HG03558 (cell line): Measurements from ENCODE around the gene CYTH3.

ENCODE experiments used
- ATAC-seq: cut with Tn5 transposase; IDR thresholded peaks from one replicate; pipeline ENCODE4 v1.9.1; 2021; ENCODE audit warnings: moderate number of reproducible peaks; ENCODE audit not compliant: unreplicated experiment; ENCODE audit errors: extremely low read depth

Gene CYTH3

DNA sequence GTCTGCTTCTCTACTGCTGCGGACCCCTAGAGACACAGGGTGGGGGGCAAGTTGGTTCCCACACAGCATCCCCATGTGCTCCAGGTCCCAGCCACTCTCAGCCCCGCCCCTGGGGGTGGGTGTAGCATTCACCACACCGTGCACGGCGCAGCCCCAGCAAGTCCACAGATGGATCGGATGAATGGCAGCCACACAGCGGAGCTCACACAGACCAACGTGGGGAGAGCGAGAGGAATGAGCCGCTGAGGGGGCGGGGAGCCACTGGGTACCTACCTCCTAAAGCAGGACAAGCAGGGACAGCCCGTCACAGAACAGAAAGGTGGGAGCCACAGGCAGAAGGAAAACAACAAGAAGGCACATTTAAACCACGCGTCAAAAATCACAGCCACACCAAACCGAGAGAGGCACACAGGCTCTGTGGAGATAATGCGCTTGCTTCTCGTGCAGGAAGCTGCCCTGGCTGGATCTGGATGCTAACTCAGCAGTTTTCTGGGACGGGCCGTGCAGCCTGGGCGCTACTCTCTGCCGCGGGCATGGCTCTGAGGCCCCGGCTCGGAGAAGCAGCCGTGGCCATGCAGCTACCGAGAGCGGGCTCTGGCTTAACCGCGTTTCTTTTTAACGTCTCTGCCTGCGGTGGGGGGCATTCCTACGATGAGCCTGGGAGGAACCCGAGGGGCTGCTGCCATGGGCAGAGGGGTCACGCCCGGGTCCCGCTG lies 102.5 kb downstream of the CYTH3 start:
- no peak for ATAC-seq

DNA sequence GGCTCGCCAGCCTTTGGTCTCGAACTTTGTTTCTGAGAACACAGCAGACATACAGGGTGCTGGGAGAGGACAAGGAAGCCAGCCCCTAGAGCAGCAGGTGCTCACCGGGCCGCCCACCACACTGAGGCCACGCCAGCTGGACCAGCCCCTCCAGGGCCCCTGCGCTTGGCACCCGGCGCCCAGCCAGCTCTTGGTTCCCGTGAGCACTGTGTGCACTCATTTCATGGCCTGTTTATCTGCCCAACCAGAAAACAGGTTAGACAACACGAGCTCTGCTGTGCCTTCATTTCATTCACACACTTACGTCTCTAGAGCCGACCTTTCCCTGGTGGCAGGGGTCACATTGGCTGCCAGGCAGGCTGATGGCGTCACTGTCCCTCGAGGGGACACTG lies 104.0 kb downstream of the CYTH3 start:
- ATAC-seq: no peak

DNA sequence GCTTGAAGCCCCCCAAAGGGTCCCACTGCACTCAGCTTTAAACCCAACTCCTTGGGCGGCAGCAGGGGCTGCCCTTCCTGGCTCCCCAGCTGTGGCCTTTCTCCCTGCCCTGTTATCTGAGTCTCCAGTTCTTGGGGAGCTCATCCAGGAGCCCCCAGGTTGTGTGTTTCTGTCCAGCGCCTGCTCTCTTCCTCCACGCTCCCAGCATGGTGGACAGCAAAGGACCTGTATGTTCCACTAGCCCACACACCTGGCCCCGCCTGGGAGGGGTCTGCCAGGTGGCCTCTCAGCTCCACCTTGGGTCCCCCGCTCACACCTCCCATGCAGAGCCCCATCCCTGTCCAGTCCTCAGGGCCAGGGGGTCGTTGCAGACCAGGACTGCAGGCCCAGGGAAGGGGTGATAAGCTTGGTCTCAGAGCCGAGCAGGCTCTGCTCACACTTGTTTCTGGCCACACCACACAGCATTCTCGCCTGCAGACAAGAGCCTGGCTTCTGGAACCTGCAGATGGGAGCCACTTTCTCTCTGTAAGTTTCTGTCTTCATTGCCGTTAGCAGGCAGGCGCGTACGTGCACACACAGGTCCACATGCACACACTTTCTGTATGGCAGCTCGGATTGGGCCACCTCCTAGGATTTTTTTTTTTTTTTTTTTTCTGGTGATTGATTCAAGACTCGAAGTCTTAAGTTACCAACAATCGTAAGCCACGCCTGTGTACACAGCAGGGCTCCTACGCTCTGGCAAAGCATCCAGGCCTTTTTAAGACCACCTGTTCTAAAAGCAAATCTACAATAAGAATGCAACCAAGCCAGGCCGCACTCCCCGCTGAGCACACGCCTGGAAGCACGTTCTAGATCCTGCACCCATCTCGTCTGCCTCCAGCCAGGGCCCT lies 104.6 kb downstream of the CYTH3 start:
- no peak for ATAC-seq

DNA sequence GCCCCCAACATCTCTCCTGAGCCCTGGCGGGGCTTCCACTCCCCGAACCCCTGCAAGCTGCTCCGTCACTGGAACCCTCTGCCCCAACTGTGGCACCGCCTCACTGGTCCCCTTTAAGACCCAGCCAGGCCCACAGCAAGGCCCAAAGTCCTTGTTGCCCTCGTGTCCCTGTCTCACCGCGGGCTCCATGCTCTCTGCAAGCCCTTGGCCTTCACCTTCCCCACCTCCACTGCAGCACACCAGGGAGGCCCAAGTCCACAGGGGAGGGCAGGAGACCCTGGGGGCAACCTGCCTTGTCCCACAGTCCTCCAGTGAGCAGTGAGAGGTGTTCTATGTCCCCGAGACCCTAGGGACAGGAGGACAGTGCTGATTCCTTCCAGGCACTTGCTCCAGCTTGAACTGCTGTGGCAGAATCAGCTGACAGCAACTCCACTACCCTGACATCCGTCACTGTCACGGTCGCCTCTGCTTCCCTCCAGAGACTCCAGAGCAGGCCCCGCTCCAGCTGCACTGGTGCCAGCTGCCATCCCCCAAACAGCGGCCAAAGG lies 105.3 kb downstream of the CYTH3 start:
- no peak for ATAC-seq

DNA sequence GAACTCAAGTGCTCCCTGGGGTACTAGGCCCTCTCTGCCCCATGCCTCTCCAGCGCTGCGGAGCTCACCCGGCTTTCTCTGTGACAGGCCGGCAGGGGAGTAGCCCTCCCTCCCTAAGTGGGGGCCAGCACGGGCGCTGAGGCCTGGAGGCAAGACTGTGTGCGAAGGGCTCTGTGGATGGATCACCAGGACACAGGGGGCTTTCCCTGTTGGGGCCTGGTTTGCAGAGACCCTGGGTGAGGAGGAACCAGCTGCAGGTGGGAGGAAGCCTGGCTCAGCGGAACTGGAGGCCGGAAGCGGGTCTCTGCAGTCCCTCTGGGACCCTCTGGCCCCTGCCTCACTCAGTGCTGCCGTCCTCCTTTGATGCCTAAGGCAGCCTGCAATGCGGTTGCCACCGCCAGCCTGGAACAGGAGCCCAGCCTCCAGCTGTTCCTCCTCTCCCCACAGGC lies 106.0 kb downstream of the CYTH3 start:
- no peak for ATAC-seq

DNA sequence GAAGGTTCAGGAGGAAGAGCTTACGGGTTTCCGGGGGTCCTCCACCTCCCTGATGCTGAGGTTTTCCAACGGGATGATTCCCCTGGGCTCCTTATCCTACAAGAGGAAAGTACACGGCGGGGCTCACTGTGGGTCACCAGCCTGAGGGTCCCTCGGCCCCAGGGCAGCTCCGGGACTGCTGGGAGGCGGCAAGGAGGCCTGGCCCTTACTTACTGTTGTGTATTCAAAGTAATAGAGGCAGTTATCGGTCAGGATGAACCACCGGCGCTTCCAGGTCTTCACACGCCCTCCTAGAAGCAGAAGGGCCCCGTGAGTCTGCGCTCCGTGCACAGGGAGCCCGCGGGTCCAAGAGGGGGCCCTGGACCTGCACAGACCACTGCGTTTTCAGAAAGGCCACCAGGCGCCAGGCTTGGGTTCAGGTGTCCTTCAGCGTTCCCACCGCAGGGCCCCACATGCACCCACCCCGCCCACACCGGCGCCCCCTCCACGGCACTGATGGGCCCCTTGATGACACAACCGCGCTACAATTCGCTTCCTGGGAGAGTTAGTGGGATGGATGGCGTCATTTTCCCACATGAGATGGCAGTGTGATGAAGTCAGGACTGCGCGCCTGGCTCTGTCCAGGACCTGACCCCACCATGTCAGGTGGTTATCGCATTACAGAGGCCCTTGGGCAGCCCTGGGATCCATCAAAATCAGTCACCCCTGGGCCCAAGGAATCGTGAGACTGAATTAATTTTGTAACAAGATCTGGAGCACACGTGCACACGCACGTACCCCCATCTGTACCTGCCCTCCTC lies 106.7 kb downstream of the CYTH3 start:
- ATAC-seq: no peak

DNA sequence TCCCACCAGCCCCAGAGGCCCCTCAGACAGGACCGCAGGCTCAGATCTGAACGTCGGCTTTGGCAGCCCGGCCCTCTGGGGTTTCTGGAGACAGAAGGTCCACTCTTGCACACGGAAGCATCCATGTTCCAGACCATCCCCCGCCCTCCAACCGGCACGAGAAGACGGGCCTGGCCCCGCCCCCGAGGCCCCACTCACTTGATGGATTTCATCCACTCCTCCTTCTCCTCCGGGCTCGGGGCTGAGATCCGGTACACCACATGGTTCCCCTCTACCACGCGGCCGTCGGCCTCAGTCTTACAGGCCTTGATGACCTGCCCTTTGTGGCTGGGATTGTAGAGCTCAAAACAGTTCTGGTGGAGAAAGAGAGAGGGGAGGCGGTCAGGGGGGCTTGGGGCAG lies 107.3 kb downstream of the CYTH3 start:
- ATAC-seq: no peak

DNA sequence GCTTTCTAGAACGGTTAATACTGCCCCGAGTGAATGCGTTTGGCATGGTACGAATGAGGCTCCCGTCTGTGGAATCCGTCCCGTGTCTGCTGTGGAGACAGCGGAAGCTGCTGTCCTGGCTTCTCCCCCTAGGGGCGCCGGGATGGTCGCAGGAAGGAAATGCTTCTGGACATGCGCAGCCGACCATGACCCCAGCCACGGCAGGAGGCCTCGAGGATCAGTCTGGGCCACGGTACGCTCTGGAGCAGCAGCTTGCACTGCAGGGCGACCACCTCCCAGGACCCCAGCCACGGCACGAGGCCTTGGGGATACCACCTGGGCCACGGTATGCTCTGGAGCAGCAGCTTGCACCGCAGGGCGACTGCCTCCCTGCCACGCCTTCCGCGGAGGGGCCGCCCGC lies 107.9 kb downstream of the CYTH3 start:
- no peak for ATAC-seq

DNA sequence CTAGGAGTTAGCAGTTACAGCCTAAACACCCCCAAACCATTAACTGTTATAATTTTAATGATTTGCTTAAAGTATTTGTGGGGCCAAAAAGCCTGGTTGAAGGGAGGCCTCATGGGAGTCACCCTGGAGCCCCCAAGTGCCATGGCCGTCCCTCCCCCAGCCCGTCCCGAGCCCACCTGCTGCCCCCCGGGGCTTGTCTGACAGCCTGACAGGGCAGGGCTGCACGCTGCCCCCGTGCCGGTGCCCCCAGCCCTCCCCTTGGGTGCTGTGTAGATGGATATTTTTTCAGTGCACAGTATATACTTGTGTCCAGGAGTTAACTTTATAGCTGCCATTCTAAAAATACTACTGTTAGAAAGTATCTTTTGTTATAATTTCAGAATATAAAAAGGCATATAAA lies 108.4 kb downstream of the CYTH3 start:
- ATAC-seq: no peak

DNA sequence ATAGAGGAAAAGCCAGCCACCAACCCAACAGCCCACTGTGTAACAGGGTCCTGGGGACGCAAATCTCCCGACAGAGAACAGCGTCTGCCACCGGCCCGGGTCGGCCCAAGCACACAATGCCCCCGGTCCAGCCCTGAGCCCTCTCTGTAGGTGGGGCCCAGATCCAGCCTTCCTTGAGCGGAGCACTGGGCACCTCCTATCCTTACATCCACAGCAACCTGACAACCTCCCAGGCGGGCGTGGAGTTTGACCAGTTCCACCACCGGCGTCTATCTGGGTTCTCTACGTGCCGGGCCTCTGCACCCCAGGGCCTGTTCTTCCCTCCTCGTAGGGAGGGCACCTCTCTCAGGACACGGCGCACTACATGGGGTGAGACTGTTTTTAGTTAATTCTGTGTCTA lies 109.0 kb downstream of the CYTH3 start:
- no peak for ATAC-seq

DNA sequence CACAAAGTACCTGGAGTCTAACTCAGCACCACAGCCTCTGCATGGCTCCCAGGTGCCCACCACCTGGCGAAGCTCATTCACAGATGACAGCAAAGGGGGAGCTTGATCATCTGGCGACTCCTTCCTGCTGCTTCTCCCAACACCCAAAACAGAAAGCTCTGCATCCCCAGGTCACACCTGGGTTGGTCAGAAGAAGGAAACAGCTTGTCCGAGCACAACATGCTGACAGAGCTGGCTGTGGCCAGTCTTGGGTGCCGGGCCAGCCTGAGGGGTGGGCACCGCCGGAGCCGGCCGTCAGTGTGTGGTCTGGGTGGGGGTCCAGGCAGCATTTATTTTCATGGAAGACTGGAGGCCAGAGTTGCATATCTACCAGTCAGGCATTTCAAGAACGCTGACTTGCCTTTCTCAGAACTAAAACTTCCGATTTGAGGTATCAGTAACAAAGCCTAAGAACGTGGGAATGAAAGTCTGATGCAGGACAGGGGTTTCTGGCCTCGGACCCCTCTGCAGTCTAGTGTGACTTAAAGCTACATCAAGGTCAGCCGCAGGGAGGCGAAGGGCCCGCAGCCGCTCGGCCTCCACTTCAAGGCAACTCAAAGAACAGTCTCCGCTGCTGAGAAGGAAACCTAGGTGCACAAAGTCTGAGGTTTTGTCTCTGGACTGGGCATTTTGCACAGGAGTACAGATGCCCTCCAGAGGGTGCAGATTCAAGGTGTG lies 109.6 kb downstream of the CYTH3 start:
- ATAC-seq: no peak

DNA sequence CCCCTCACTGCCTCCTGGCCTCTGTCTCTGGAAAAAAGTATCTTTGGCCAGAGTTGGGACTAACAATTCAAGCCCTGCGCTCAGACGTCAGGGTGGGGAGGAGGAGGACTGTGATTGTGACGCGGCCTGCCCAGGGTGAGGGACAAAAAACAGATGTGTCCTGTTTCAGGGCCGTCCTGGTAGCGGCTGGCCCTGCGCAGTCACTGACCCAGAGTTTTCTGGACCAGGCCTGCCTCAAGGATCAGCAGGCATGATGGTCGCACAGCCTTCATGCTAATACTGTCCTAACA lies 110.1 kb downstream of the CYTH3 start:
- no peak for ATAC-seq

DNA sequence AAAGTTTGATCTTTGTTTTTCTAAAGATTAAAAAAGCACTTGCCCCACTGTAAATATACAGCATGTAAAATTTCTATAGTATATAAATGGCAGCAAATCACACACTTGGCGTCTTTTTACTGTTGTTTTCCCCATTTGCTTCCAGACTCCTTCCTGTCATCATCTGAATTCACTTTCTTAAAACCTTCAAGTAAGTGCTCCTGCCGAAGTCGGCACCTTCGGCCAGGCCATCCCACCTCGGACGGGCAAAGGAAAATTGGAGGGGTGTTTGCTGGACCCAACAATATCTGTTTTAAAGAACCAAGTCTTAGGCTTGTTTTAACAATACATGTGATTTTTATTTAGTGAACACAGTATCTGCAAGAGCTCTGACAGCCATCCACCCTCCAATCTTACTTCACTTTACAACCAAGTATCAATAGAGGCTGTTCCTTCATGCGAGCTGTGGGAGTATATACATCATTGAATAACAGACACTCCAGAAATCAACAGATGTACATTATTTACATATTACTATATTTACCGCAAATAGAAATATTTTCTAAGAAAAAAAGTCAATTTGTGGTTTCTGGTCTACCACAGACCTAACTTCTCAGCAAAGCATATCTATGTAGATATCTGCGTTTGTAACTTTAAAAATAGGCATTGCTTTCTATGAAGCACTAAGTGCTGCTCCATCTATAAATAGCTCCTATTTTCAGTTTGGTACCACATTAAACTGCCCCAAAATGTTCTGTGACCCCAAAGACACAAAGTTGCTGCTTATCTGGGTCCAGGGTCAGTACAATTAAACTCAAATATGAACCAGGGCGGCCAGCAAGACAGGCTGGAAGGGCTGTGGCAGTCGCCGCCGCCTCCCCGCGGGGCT lies 110.7 kb downstream of the CYTH3 start:
- ATAC-seq: no peak

DNA sequence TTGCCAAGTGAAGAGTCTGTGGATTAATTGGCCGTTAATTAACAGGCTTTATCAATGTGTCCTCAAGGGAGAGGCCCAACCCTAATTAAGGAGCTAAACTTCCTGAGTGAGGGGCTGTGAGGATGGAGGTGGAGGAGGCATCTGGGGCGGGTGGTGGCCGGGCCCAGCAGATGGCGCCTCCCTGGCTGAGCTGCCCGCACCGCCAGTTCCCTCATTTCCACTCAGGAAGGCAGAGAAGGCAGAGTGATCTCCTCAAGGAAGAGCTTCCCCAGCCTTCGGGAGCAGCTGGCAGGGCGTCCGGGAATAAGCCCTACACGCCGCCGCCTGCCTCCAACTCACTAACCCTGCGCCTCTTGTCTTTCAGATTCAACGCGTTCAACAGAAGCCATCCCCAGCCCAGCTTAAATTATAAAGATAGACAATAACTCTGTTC lies 112.2 kb downstream of the CYTH3 start:
- ATAC-seq: no peak

DNA sequence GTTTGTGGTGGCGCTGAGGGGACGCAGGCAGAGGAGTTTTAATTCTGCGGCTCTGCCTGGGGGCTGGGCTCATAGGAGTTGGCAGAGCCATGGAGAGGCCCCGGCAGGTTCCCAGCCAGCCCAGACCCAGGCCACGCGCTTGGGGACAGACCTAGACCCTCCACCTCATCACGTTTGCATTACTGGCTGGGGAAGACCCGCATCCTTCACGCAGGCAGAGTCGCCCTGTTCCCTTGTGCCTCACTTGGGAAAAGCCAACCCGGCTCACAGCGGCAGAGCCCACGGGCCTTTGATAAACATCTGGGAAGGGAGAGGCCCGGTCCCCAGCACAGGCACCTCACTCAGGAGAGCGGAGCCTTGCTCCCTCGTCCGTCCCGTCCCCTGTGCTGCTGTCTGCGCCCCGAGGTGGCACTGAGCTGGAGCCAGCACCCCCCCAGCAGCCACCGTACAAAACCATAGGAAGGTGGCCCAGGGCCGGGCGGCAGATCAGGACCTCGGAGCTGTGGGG lies 112.8 kb downstream of the CYTH3 start:
- ATAC-seq: no peak

DNA sequence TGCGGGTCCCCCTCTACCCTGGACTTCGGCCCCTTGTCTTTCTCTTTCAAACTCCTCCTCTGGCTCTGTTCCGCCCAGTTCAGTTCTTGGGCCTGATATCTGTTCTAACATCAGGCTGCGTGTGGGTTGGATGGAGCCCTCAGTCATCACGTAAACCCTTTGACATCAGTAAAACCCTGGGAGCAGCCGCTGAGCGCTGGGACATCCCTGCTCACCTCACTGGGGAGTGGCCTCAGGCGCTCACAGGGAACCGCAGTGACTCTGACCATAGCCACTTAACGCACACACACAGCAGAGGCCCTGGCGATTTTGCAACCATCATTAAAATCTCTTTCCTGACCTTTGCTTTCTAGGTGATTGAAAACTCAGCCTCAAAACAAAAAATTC lies 113.3 kb downstream of the CYTH3 start:
- ATAC-seq: no peak

DNA sequence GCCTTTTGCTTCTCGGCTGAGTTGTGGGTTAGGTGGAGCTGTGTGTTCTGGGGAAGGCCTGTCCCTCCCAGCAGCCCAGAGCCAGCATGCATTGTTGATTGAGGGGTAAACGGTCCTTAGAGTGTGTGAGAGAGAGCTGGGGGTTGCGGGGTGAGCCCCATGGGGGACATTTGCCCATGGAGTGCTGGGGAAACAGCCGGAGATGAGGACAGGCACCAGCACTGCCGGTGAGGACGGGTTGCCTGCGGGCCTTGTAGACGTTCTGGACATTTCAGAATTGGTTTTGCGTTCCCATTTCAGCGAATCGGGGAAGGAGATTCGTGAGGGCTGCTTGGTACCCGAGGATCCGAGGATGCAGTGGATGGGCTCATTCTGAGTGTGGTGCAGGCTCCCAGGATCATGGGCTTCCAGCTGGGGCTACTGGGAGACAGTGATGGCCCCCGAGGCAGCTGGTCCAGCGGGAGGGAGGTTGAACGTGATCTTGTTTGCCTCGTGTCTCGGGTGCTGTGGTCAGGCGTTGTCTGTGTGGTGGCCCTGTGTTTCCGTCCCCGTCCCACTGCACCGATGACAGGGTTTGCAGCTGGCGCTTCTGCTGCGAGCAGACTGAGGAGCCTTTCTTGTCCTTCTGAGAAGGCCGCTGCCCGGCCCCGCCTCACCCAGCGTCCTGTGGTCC lies 113.9 kb downstream of the CYTH3 start:
- ATAC-seq: no peak

DNA sequence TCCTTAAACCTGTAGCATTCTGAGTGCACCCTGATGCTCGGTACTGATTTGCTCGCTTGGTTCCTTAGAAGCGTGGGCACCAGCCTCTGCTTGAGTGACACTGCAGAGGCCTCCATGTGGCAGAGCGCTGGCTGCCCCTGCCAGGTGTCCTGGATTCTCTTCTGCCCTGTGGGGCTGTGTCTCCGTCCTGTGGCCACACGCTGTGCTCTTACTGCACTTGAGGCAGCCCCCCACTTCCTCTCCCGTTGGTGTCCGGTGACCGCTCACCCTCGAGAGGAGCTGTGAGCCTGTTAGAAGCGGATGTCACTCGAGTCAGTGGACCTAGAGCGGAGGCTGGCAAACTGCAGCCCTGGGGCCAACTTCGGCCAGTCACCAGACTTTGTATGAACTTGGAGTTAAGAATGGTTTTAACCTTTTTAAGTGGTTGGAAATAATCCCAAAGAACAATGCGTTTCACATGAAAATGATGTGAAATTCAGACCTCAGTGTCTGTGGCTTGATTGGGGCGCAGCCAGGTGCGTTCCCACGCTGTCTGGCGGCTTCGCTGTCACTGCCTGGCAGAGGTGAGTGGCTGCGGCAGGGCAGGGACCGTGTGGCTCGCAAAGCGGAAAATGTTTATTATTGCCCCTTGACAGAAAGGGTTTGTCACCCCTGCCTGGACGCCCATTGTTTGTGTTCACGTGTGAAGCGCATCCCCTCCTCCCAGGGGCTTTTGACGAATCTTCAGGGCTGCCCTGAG lies 114.6 kb downstream of the CYTH3 start:
- no peak for ATAC-seq
